Fibroblast of lung (primary cell): Measurements from ENCODE around the gene TMEM201.

Experiments used
- EZH2 ChIP-seq: IDR thresholded peaks from 2 replicates; pipeline ENCODE4 v1.5.1; 2012; ENCODE audit warnings: low read length, control low read depth, mild to moderate bottlenecking; ENCODE audit errors: missing control alignments
- TF ChIP-seq, protein P1 (sequence below), 2 donors: IDR thresholded peaks in 1 of 2; conservative IDR thresholded peaks in 1 of 2; 1 replicate in 1 of 2; 2 replicates in 1 of 2; pipeline ENCODE4 v1.5.1; 2011 to 2012; ENCODE audit warnings: low read length in 2 of 2, control low read depth in 1 of 2, inconsistent platforms in 1 of 2, low read depth in 1 of 2, mild to moderate bottlenecking in 1 of 2

DNA sequence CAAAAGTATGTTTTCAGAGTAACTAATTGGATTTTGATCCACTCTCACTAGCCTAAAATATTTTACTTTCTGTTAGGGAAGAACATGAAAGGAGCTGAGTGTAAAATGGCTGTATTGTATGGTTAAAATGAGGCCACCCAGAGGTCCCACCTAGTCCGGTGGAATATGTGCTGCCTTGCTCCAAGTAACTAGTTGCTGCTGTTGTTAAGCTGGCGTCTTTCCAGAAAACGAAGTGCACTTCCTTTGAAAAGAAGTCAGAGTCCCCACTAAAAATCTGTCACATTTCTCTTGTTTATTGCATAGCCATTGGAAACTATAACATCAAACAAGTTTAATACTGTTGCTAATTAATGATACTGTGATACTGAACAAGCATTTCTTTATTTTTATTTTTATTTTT, 46.3 kb upstream of the TMEM201 start:
- no peak for TF ChIP-seq EZH2
- TF ChIP-seq, protein P1, sequence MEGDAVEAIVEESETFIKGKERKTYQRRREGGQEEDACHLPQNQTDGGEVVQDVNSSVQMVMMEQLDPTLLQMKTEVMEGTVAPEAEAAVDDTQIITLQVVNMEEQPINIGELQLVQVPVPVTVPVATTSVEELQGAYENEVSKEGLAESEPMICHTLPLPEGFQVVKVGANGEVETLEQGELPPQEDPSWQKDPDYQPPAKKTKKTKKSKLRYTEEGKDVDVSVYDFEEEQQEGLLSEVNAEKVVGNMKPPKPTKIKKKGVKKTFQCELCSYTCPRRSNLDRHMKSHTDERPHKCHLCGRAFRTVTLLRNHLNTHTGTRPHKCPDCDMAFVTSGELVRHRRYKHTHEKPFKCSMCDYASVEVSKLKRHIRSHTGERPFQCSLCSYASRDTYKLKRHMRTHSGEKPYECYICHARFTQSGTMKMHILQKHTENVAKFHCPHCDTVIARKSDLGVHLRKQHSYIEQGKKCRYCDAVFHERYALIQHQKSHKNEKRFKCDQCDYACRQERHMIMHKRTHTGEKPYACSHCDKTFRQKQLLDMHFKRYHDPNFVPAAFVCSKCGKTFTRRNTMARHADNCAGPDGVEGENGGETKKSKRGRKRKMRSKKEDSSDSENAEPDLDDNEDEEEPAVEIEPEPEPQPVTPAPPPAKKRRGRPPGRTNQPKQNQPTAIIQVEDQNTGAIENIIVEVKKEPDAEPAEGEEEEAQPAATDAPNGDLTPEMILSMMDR (conservative IDR thresholded peaks at IDR 0.05 in 1 of 2, IDR thresholded peaks at IDR 0.05 in 1 of 2; ENCODE audit: low read depth in 1 of 2, low read length in 2 of 2) = no peak
